ENCODE data around the gene ORMDL2.

DNA sequence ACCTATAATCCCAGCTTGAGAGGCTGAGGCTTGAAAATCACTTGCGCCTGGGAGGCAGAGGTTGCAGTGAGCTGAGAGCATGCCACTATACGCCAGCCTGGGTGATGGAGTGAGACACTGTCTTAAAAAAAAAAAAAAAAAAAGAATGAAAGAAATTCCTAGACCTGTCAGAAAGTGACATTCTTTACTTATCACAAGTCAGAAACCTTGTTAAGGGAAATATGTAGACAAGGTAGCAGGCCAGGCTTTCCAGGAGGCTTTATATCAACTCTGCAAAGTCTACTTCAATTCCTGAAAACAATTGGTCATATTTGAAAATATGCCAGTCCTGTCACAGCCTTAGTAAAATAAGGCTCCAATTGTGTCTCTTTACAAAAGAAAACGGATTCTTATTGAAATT is 44.0 kb downstream of the ORMDL2 start:
- TF ChIP-seq POLR2AphosphoS5 (IDR thresholded peaks at IDR 0.05; ENCODE audit: low read depth) (no peak), EZH2 (IDR thresholded peaks at IDR 0.05; ENCODE audit: low read depth, unreplicated experiment) (no peak), EZH2phosphoT487 (IDR thresholded peaks at IDR 0.05; ENCODE audit: unreplicated experiment) (no peak), CREB1 (CRISPR knock-in tag; IDR thresholded peaks at IDR 0.05; ENCODE audit: low read depth) (no peak), ZNF114 (CRISPR knock-in tag; IDR thresholded peaks at IDR 0.05) (no peak), NANOG (IDR thresholded peaks at IDR 0.05; ENCODE audit: borderline replicate concordance) (no peak)
- TF ChIP-seq, protein P1, sequence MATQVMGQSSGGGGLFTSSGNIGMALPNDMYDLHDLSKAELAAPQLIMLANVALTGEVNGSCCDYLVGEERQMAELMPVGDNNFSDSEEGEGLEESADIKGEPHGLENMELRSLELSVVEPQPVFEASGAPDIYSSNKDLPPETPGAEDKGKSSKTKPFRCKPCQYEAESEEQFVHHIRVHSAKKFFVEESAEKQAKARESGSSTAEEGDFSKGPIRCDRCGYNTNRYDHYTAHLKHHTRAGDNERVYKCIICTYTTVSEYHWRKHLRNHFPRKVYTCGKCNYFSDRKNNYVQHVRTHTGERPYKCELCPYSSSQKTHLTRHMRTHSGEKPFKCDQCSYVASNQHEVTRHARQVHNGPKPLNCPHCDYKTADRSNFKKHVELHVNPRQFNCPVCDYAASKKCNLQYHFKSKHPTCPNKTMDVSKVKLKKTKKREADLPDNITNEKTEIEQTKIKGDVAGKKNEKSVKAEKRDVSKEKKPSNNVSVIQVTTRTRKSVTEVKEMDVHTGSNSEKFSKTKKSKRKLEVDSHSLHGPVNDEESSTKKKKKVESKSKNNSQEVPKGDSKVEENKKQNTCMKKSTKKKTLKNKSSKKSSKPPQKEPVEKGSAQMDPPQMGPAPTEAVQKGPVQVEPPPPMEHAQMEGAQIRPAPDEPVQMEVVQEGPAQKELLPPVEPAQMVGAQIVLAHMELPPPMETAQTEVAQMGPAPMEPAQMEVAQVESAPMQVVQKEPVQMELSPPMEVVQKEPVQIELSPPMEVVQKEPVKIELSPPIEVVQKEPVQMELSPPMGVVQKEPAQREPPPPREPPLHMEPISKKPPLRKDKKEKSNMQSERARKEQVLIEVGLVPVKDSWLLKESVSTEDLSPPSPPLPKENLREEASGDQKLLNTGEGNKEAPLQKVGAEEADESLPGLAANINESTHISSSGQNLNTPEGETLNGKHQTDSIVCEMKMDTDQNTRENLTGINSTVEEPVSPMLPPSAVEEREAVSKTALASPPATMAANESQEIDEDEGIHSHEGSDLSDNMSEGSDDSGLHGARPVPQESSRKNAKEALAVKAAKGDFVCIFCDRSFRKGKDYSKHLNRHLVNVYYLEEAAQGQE (IDR thresholded peaks at IDR 0.05; ENCODE audit: unreplicated experiment): no peak
- TF ChIP-seq, protein P2, sequence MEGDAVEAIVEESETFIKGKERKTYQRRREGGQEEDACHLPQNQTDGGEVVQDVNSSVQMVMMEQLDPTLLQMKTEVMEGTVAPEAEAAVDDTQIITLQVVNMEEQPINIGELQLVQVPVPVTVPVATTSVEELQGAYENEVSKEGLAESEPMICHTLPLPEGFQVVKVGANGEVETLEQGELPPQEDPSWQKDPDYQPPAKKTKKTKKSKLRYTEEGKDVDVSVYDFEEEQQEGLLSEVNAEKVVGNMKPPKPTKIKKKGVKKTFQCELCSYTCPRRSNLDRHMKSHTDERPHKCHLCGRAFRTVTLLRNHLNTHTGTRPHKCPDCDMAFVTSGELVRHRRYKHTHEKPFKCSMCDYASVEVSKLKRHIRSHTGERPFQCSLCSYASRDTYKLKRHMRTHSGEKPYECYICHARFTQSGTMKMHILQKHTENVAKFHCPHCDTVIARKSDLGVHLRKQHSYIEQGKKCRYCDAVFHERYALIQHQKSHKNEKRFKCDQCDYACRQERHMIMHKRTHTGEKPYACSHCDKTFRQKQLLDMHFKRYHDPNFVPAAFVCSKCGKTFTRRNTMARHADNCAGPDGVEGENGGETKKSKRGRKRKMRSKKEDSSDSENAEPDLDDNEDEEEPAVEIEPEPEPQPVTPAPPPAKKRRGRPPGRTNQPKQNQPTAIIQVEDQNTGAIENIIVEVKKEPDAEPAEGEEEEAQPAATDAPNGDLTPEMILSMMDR (conservative IDR thresholded peaks at IDR 0.05; ENCODE audit: low read depth in 2 of 2): no peak
